Stimulated activated CD4-positive, alpha-beta T cell treated with anti-CD3 and anti-CD28 coated beads, Interleukin-4, amount 100 ng/mL, for 4 hours (primary cell): ENCODE results near the gene CYTH3.
"Not testable (repeated sequence)": the region's sequence is repeated elsewhere in the genome, so short reads cannot be mapped to it uniquely, and the experiment has no call there.

ENCODE experiments used
- DNase-seq, 2 experiments: peaks; one replicate each; pipeline ENCODE4 v3.0.0-alpha.2; 2020

The CYTH3 gene

DNA sequence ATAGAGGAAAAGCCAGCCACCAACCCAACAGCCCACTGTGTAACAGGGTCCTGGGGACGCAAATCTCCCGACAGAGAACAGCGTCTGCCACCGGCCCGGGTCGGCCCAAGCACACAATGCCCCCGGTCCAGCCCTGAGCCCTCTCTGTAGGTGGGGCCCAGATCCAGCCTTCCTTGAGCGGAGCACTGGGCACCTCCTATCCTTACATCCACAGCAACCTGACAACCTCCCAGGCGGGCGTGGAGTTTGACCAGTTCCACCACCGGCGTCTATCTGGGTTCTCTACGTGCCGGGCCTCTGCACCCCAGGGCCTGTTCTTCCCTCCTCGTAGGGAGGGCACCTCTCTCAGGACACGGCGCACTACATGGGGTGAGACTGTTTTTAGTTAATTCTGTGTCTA, 109.0 kb downstream of the CYTH3 start:
- DNase-seq = no peak

DNA sequence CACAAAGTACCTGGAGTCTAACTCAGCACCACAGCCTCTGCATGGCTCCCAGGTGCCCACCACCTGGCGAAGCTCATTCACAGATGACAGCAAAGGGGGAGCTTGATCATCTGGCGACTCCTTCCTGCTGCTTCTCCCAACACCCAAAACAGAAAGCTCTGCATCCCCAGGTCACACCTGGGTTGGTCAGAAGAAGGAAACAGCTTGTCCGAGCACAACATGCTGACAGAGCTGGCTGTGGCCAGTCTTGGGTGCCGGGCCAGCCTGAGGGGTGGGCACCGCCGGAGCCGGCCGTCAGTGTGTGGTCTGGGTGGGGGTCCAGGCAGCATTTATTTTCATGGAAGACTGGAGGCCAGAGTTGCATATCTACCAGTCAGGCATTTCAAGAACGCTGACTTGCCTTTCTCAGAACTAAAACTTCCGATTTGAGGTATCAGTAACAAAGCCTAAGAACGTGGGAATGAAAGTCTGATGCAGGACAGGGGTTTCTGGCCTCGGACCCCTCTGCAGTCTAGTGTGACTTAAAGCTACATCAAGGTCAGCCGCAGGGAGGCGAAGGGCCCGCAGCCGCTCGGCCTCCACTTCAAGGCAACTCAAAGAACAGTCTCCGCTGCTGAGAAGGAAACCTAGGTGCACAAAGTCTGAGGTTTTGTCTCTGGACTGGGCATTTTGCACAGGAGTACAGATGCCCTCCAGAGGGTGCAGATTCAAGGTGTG, 109.6 kb downstream of the CYTH3 start:
- no peak for DNase-seq

DNA sequence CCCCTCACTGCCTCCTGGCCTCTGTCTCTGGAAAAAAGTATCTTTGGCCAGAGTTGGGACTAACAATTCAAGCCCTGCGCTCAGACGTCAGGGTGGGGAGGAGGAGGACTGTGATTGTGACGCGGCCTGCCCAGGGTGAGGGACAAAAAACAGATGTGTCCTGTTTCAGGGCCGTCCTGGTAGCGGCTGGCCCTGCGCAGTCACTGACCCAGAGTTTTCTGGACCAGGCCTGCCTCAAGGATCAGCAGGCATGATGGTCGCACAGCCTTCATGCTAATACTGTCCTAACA, 110.1 kb downstream of the CYTH3 start:
- no peak for DNase-seq

DNA sequence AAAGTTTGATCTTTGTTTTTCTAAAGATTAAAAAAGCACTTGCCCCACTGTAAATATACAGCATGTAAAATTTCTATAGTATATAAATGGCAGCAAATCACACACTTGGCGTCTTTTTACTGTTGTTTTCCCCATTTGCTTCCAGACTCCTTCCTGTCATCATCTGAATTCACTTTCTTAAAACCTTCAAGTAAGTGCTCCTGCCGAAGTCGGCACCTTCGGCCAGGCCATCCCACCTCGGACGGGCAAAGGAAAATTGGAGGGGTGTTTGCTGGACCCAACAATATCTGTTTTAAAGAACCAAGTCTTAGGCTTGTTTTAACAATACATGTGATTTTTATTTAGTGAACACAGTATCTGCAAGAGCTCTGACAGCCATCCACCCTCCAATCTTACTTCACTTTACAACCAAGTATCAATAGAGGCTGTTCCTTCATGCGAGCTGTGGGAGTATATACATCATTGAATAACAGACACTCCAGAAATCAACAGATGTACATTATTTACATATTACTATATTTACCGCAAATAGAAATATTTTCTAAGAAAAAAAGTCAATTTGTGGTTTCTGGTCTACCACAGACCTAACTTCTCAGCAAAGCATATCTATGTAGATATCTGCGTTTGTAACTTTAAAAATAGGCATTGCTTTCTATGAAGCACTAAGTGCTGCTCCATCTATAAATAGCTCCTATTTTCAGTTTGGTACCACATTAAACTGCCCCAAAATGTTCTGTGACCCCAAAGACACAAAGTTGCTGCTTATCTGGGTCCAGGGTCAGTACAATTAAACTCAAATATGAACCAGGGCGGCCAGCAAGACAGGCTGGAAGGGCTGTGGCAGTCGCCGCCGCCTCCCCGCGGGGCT, 110.7 kb downstream of the CYTH3 start:
- DNase-seq = no peak

DNA sequence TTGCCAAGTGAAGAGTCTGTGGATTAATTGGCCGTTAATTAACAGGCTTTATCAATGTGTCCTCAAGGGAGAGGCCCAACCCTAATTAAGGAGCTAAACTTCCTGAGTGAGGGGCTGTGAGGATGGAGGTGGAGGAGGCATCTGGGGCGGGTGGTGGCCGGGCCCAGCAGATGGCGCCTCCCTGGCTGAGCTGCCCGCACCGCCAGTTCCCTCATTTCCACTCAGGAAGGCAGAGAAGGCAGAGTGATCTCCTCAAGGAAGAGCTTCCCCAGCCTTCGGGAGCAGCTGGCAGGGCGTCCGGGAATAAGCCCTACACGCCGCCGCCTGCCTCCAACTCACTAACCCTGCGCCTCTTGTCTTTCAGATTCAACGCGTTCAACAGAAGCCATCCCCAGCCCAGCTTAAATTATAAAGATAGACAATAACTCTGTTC, 112.2 kb downstream of the CYTH3 start:
- DNase-seq = no peak

DNA sequence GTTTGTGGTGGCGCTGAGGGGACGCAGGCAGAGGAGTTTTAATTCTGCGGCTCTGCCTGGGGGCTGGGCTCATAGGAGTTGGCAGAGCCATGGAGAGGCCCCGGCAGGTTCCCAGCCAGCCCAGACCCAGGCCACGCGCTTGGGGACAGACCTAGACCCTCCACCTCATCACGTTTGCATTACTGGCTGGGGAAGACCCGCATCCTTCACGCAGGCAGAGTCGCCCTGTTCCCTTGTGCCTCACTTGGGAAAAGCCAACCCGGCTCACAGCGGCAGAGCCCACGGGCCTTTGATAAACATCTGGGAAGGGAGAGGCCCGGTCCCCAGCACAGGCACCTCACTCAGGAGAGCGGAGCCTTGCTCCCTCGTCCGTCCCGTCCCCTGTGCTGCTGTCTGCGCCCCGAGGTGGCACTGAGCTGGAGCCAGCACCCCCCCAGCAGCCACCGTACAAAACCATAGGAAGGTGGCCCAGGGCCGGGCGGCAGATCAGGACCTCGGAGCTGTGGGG, 112.8 kb downstream of the CYTH3 start:
- no peak for DNase-seq

DNA sequence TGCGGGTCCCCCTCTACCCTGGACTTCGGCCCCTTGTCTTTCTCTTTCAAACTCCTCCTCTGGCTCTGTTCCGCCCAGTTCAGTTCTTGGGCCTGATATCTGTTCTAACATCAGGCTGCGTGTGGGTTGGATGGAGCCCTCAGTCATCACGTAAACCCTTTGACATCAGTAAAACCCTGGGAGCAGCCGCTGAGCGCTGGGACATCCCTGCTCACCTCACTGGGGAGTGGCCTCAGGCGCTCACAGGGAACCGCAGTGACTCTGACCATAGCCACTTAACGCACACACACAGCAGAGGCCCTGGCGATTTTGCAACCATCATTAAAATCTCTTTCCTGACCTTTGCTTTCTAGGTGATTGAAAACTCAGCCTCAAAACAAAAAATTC, 113.3 kb downstream of the CYTH3 start:
- DNase-seq = no peak

DNA sequence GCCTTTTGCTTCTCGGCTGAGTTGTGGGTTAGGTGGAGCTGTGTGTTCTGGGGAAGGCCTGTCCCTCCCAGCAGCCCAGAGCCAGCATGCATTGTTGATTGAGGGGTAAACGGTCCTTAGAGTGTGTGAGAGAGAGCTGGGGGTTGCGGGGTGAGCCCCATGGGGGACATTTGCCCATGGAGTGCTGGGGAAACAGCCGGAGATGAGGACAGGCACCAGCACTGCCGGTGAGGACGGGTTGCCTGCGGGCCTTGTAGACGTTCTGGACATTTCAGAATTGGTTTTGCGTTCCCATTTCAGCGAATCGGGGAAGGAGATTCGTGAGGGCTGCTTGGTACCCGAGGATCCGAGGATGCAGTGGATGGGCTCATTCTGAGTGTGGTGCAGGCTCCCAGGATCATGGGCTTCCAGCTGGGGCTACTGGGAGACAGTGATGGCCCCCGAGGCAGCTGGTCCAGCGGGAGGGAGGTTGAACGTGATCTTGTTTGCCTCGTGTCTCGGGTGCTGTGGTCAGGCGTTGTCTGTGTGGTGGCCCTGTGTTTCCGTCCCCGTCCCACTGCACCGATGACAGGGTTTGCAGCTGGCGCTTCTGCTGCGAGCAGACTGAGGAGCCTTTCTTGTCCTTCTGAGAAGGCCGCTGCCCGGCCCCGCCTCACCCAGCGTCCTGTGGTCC, 113.9 kb downstream of the CYTH3 start:
- no peak for DNase-seq

DNA sequence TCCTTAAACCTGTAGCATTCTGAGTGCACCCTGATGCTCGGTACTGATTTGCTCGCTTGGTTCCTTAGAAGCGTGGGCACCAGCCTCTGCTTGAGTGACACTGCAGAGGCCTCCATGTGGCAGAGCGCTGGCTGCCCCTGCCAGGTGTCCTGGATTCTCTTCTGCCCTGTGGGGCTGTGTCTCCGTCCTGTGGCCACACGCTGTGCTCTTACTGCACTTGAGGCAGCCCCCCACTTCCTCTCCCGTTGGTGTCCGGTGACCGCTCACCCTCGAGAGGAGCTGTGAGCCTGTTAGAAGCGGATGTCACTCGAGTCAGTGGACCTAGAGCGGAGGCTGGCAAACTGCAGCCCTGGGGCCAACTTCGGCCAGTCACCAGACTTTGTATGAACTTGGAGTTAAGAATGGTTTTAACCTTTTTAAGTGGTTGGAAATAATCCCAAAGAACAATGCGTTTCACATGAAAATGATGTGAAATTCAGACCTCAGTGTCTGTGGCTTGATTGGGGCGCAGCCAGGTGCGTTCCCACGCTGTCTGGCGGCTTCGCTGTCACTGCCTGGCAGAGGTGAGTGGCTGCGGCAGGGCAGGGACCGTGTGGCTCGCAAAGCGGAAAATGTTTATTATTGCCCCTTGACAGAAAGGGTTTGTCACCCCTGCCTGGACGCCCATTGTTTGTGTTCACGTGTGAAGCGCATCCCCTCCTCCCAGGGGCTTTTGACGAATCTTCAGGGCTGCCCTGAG, 114.6 kb downstream of the CYTH3 start:
- no peak for DNase-seq

DNA sequence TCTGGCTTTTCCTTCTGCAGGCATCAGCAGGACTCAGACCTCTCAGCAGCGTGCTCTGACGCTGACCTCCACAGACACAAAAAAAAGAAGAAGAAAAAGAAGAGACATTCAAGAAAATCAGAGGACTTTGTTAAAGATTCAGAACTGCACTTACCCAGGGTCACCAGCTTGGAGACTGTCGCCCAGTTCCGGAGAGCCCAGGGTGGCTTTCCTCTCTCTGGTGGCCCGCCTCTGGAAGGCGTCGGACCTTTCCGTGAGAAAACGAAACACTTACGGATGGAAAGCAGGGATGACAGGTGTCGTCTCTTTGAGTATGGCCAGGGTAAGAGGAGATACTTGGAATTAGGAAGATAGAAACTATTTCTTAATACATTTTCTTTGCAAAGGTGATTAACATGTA, 115.7 kb downstream of the CYTH3 start:
- DNase-seq = no peak

DNA sequence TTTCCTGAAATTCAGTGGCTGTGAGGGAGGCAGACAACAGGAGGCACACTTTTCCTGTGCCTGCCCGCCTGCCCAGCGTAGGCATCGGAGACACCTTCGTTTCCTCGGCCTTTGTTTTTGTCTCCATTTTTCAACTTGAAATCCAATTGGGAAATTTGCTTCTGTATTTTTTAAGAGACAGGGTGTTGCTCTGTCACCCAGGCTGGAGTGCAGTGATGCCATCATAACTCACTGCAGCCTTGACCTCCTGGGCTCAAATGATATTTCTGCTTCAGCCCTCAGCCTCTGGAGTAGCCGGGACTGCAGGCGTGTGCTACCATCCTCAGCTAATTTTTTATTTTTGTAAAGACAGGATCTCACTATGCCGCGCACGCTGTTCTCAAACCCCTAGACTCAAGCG, 116.8 kb downstream of the CYTH3 start:
- DNase-seq = no peak

DNA sequence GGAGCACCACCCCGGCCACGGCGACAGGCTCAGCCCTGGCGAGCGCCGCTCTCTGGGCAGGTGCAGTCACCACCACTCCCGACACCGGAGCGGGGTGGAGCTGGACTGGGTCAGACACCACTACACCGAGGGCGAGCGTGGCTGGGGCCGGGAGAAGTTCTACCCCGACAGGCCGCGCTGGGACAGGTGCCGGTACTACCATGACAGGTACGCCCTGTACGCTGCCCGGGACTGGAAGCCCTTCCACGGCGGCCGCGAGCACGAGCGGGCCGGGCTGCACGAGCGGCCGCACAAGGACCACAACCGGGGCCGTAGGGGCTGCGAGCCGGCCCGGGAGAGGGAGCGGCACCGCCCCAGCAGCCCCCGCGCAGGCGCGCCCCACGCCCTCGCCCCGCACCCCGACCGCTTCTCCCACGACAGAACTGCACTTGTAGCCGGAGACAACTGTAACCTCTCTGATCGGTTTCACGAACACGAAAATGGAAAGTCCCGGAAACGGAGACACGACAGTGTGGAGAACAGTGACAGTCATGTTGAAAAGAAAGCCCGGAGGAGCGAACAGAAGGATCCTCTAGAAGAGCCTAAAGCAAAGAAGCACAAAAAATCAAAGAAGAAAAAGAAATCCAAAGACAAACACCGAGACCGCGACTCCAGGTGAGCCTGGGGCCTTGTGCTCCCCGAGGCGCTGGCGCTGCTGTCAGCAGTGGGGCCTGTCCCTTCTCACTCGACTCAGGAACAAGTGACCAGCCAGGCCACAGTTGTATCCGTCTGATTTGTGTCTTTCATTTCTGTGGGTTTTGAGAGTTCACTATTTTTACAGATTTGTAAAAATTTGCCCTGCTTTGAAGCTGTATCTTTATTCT, 117.7 kb downstream of the CYTH3 start:
- no peak for DNase-seq

DNA sequence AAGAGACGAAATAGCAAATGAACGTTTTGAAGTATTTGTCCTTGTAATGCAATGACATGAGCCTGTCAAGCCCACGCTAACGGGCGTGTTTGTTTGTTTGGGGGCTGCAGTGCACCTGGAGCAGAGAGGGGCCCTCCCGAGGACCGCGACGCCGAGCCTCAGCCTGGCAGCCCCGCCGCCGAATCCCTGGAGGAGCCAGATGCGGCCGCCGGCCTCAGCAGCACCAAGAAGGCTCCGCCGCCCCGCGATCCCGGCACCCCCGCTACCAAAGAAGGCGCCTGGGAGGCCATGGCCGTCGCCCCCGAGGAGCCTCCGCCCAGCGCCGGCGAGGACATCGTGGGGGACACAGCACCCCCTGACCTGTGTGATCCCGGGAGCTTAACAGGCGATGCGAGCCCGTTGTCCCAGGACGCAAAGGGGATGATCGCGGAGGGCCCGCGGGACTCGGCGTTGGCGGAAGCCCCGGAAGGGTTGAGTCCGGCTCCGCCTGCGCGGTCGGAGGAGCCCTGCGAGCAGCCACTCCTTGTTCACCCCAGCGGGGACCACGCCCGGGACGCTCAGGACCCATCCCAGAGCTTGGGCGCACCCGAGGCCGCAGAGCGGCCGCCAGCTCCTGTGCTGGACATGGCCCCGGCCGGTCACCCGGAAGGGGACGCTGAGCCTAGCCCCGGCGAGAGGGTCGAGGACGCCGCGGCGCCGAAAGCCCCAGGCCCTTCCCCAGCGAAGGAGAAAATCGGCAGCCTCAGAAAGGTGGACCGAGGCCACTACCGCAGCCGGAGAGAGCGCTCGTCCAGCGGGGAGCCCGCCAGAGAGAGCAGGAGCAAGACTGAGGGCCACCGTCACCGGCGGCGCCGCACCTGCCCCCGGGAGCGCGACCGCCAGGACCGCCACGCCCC, 118.5 kb downstream of the CYTH3 start:
- DNase-seq = no peak

DNA sequence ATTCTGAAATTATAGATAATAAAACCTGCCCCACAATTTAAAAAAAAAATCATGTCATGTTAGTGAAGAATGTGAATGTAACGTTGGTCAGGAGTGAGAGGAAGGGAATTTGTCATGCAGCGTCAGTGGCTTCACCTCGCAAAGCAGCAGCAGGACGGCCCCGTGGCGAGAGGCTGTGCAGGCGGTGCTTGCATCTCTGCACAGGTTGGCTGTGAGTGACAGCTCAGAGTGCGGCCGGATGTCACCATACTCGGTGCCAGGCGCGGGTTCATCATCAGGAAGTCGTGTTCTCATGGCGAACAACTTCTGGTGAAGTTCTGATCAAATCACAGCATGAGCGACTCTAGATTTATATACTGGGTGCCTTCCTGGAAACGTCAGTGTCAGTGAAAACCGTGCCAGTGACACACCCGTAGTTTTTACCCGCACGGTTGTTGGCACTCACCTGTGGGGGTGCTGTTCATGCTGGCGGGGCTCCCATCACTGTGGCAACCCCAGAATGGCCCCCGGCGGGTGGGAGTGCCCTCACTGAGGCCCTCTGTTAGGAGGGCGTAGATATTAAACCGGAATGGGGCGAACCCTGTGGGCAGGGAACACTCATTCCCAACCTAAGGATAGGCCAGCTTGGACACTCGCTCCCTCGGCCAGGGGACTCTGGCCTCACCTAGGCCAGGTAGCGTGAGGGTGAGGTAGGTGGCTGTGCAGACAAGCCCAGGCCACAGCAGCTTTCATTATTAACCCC, 120.3 kb downstream of the CYTH3 start:
- no peak for DNase-seq

DNA sequence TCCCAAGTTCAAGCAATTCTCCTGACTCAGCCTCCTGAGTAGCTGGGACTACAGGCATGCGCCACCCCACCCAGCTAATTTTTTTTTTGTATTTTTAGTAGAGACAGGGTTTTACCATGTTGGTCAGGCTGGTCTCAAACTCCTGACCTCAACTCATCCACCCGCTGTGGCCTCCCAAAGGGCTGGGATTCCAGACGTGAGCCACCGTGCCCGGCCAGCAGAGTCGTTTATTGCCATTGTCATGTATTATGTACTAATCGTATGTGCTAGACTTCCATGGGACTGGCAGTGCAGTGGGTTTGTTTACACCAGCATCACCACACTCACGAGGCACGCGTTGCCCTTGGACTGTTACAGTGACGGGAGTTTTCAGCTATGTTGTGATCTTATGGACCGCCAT, 120.9 kb downstream of the CYTH3 start:
- DNase-seq = not testable (repeated sequence)

DNA sequence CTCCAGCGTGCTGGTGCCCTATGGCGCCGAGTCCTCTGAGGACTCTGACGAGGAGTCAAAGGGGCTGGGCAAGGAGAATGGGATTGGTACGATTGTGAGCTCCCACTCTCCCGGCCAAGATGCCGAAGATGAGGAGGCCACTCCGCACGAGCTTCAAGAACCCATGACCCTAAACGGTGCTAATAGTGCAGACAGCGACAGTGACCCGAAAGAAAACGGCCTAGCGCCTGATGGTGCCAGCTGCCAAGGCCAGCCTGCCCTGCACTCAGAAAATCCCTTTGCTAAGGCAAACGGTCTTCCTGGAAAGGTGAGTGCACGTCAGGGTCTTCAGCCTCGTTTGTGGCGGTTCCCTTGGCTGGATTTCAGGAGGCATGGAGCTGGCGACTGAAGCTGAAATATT, 122.4 kb downstream of the CYTH3 start:
- no peak for DNase-seq

DNA sequence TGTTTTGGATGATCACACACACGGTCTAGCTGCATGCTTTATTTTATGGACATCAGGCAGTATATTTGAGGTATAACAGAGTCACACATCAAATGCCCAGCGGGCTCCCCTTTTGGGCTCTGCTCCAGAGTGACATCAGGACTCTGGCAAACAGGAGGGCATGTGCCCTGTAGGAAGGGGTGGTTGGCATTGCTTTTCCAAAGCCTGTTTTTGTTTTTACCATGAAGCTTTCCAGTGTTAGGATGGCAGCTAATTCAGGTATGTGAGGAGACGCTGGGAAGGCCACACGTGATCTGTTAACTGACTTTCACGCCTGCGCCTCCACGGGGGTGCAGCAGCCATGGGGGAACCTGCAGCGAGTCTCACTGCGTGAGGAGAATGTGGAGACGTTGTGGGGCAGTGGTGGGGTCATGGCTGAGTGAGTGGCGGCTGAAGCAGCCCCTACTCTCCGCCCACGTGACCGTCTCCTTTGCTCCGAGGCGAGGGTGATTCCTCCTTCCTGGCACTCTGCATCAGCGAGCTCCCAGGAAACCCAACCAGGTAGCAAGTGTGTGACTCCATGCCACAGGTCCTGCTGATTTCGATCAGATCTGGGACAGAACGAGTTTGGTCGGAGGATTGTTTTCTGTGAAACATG, 123.6 kb downstream of the CYTH3 start:
- no peak for DNase-seq

DNA sequence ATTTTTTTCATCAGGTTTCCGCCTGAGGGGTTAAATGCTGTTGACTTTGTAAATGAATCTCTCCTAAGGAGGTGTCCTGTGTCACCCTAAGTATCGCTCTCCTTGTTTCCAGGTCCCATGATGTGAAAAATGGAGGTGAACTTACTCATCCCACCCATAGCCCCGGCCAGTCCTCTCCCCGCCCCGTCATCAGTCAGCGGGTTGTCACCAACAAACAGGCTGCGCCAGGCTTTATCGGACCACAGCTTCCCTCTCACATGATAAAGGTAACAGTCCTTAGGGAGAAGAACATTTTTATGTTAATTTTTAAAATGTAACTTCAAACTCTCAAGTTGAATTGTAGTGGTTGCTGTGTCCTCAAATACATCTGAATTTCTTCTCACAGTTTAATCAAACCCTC, 124.8 kb downstream of the CYTH3 start:
- DNase-seq = no peak

DNA sequence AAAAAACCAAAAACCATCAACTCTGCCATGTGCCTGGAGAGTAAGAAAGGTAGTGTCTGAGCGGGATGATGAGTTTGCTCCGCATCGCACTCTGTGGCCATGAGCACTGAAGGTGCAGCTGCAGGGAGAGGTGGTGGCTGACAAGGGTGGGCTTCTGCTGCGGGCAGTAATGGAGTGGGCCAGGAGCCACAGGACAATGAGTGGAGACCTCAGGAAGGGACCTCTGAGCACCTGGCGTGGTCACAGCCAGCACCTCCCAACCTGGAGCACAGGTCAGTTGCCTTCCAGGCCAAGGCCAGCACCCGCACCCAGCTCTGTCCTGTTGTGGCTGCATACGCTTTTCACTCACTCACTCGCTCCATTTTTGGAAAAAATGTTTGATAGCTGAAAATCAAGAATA, 125.8 kb downstream of the CYTH3 start:
- DNase-seq = no peak

DNA sequence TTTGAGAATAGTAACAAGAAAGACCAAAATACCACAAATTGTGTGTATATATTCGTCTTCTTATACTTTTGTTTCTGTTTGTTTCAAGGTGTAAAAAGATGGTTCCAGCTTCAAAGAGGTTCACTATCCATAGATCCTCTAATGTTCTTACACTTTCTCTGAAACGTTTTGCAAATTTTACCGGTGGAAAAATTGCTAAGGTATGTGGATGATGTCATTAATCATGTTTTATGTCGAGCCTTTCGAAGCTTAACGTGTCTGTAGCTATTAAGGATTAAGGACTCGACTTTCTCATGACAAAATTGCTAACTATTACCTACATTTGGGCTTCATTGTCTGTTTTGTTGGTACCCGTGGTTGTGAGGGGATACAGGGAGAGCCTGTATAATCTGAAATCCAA, 128.4 kb downstream of the CYTH3 start:
- no peak for DNase-seq
